OCI-LY1 (cell line): ENCODE data around the gene MAGI2.

Experiments
- H2AFZ ChIP-seq: fragments of 200-600 bp; sonication (generic), shearing (Covaris generic); 2 replicates; pipeline ENCODE4 v1.6.0; 2014; ENCODE audit warnings: antibody characterized with exemption, mild to moderate bottlenecking, low read length
- H3F3A ChIP-seq: fragments of 200-600 bp; sonication (generic), shearing (Covaris generic); 2 replicates; pipeline ENCODE4 v1.6.0; 2014; ENCODE audit warnings: mild to moderate bottlenecking, antibody characterized with exemption, low read length, moderate library complexity; ENCODE audit not compliant: insufficient read depth
- H3K27ac ChIP-seq: fragments of 200-600 bp; sonication (generic); 2 replicates; pipeline ENCODE4 v1.5.1; 2014; ENCODE audit warnings: low read length, mixed run types, mild to moderate bottlenecking, low read depth; ENCODE audit not compliant: poor library complexity, severe bottlenecking
- H3K27me3 ChIP-seq: fragments of 200-600 bp; sonication (generic); 2 replicates; pipeline ENCODE4 v1.6.0; 2014; ENCODE audit warnings: antibody characterized with exemption, mild to moderate bottlenecking, low read length, moderate library complexity; ENCODE audit not compliant: insufficient read depth
- H3K36me3 ChIP-seq: fragments of 200-600 bp; sonication (generic); 2 replicates; pipeline ENCODE4 v1.6.1; 2014; ENCODE audit warnings: mild to moderate bottlenecking, antibody characterized with exemption, low read length, moderate library complexity, mixed read lengths; ENCODE audit not compliant: insufficient read depth
- H3K4me1 ChIP-seq: fragments of 200-600 bp; sonication (generic); 2 replicates; pipeline ENCODE4 v1.5.1; 2014; ENCODE audit warnings: mild to moderate bottlenecking, low read length, moderate library complexity; ENCODE audit not compliant: insufficient read depth, severe bottlenecking
- H3K4me2 ChIP-seq: fragments of 200-600 bp; sonication (generic), shearing (Covaris generic); 2 replicates; pipeline ENCODE4 v1.6.1; 2014; ENCODE audit warnings: low read length
- H3K4me3 ChIP-seq: fragments of 200-600 bp; sonication (generic); 2 replicates; pipeline ENCODE4 v1.5.1; 2014; ENCODE audit warnings: low read length, low read depth, mild to moderate bottlenecking, mixed read lengths; ENCODE audit not compliant: poor library complexity, severe bottlenecking
- H3K79me2 ChIP-seq: fragments of 200-600 bp; shearing (Covaris generic); 2 replicates; pipeline ENCODE4 v1.6.1; 2016; ENCODE audit warnings: mixed run types, low read length, mixed read lengths; ENCODE audit not compliant: insufficient read depth
- H3K9ac ChIP-seq: fragments of 200-600 bp; sonication (generic), shearing (Covaris generic); 2 replicates; pipeline ENCODE4 v1.6.1; 2014; ENCODE audit warnings: mild to moderate bottlenecking, low read length, mixed read lengths
- H3K9me2 ChIP-seq: fragments of 200-600 bp; sonication (generic), shearing (Covaris generic); 2 replicates; pipeline ENCODE4 v1.6.1; 2014; ENCODE audit warnings: low read depth, mild to moderate bottlenecking, low read length, mixed read lengths
- H3K9me3 ChIP-seq: fragments of 200-600 bp; shearing (Covaris generic); 2 replicates; pipeline ENCODE4 v1.6.1; 2014; ENCODE audit warnings: low read length, mixed read lengths
- H4K20me1 ChIP-seq: fragments of 200-600 bp; sonication (generic), shearing (Covaris generic); 2 replicates; pipeline ENCODE4 v1.6.0; 2016; ENCODE audit warnings: mild to moderate bottlenecking, low read length; ENCODE audit not compliant: insufficient read depth
- EZH2 ChIP-seq: fragments of 200-600 bp; sonication (generic), shearing (Covaris generic); IDR thresholded peaks from 2 replicates; pipeline ENCODE4 v1.8.0; 2017; ENCODE audit warnings: borderline replicate concordance, mixed run types, mild to moderate bottlenecking, antibody characterized with exemption, low read length, moderate library complexity, mixed read lengths
- TF ChIP-seq, protein P1 (sequence below): fragments of 200-600 bp; sonication (generic), shearing (Covaris generic); IDR thresholded peaks from 2 replicates; pipeline ENCODE4 v1.5.1; 2017; ENCODE audit warnings: mild to moderate bottlenecking, antibody characterized with exemption, low read length, moderate library complexity, mixed read lengths

The MAGI2 gene

GRCh38 chr7:79412915-79413314 lies 40.6 kb downstream of the MAGI2 start:
- no peak overlapping the region for H2AFZ ChIP-seq

GRCh38 chr7:79412438-79412837 lies 41.0 kb downstream of the MAGI2 start:
- Histone ChIP-seq H3K79me2 (no peaks in the 10 kb centered on the region), H3K36me3 (no peaks in the 10 kb centered on the region), H3K9me3 (no peaks in the 10 kb centered on the region), H3F3A (no peaks in the 10 kb centered on the region), H3K4me2 (no peak overlapping the region), H3K27me3 (0 out of 2 replicates have a peak, but pooled peaks cover 4% of the 10 kb centered on the region), H2AFZ (no peak overlapping the region), H3K4me1 (no peaks in the 10 kb centered on the region), H3K4me3 (no peak overlapping the region), H3K27ac (no peak overlapping the region), H4K20me1 (no peaks in the 10 kb centered on the region), H3K9me2 (no peaks in the 10 kb centered on the region), H3K9ac (no peak overlapping the region)
- no peak for TF ChIP-seq EZH2
- TF ChIP-seq, protein P1, sequence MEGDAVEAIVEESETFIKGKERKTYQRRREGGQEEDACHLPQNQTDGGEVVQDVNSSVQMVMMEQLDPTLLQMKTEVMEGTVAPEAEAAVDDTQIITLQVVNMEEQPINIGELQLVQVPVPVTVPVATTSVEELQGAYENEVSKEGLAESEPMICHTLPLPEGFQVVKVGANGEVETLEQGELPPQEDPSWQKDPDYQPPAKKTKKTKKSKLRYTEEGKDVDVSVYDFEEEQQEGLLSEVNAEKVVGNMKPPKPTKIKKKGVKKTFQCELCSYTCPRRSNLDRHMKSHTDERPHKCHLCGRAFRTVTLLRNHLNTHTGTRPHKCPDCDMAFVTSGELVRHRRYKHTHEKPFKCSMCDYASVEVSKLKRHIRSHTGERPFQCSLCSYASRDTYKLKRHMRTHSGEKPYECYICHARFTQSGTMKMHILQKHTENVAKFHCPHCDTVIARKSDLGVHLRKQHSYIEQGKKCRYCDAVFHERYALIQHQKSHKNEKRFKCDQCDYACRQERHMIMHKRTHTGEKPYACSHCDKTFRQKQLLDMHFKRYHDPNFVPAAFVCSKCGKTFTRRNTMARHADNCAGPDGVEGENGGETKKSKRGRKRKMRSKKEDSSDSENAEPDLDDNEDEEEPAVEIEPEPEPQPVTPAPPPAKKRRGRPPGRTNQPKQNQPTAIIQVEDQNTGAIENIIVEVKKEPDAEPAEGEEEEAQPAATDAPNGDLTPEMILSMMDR = no peak

More at GRCh38 chr7:79412915-79413314, 40.6 kb downstream of the MAGI2 start:
- Histone ChIP-seq H3K9me2 (no peaks in the 10 kb centered on the region), H3F3A (no peaks in the 10 kb centered on the region), H3K4me3 (no peak overlapping the region), H3K36me3 (no peaks in the 10 kb centered on the region), H3K4me2 (no peak overlapping the region), H3K4me1 (no peaks in the 10 kb centered on the region), H3K27me3 (0 out of 2 replicates have a peak, but pooled peaks cover 4% of the 10 kb centered on the region), H3K79me2 (no peaks in the 10 kb centered on the region), H3K9ac (no peak overlapping the region), H4K20me1 (no peaks in the 10 kb centered on the region), H3K27ac (no peak overlapping the region), H3K9me3 (no peaks in the 10 kb centered on the region)
- TF ChIP-seq, protein P1 = no peak
- TF ChIP-seq EZH2 = no peak

- Histone ChIP-seq H3K9me2 (no peaks in the 10 kb centered on the region), H3K27me3 (0 out of 2 replicates have a peak, but pooled peaks cover 3% of the 10 kb centered on the region), H3K9me3 (no peaks in the 10 kb centered on the region), H2AFZ (no peak overlapping the region), H3K4me3 (no peak overlapping the region), H3K79me2 (no peaks in the 10 kb centered on the region), H3K9ac (no peak overlapping the region), H3K4me2 (no peak overlapping the region), H3K36me3 (no peaks in the 10 kb centered on the region), H3K4me1 (no peaks in the 10 kb centered on the region), H3K27ac (no peak overlapping the region), H4K20me1 (no peaks in the 10 kb centered on the region), H3F3A (no peaks in the 10 kb centered on the region)
- TF ChIP-seq, protein P1 = no peak
- no peak for TF ChIP-seq EZH2
Measured at GRCh38 chr7:79410345-79410744, 43.1 kb downstream of the MAGI2 start.
